GM21528 (cell line): Measurements from ENCODE around the gene MRFAP1L1.

Experiments used
- ATAC-seq: cut with Tn5 transposase; IDR thresholded peaks from one replicate; pipeline ENCODE4 v1.9.1; 2021; ENCODE audit warnings: mild to moderate bottlenecking, moderate library complexity; ENCODE audit not compliant: unreplicated experiment, low FRiP score

MRFAP1L1 gene

DNA sequence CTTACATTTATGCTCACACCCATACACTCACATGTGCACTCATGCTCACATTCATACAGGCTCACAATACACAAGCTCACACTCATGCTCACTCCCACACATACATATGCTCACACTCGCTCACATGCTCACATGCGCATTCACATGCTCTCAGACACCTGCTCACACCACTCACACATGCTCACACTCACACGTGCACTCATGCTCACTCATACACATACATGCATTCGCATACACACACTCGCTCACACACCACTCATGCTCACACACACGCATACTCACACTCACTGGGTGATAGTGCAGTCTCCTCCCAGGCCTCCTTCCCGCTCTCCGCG lies 44.4 kb downstream of the MRFAP1L1 start:
- ATAC-seq = no peak

DNA sequence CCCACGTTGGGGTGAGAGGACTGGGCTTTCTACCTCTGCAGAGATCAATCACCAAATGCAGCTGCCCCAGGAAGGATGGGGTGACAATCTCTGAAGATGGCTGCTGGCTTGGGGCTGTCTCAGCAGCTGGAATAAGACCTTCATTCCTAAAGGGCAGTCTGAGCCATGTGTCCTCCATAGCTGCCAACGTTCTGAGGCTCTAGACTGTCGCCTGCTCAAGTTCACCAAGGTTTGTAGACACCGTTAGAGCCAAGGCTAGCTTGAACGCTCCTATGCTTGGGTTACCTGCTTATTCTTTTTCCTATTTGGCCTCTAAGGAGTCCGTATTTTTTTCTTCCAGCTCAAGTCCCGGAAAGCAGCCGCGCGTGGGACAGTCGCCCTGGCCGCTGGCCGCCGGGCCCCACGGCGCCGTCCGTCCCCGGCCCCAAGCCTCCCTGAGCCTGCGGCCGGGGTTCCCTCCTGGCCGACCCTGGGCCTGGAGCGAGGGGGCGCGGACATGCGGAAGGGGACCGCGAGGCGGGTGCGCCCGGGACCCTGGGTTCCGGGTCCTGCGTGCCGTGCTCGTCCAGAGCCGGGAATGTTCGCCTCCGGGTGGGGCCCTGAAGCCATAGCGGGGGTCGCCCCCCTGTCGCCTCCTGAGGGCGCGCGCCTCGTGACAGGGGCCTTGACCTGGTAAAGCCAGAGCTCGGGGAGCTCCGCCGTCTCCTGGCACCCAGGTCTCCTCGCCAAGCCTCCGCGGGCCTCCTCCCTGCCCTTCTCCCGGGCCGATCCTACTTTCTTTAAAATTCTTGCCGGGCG lies 45.9 kb downstream of the MRFAP1L1 start:
- no peak for ATAC-seq

DNA sequence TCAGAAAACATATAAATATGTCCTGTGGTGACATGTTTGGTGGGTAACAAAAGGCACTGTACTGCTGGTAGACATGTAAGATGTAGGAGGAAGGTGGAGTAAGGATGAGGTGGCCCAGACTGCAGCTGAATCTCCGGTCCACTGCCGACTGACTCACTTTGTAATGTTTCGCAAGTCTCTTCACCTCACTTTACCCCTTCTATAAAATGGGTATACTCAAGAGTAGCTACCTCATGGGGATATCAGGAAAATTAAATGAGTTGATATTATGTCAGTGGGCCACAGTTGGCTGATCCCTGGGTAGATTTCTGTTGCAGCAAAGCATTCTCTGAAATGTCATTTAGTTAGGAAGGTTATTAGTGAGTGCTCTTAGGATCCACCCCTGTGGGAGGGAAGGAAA lies 47.1 kb downstream of the MRFAP1L1 start:
- ATAC-seq = no peak

DNA sequence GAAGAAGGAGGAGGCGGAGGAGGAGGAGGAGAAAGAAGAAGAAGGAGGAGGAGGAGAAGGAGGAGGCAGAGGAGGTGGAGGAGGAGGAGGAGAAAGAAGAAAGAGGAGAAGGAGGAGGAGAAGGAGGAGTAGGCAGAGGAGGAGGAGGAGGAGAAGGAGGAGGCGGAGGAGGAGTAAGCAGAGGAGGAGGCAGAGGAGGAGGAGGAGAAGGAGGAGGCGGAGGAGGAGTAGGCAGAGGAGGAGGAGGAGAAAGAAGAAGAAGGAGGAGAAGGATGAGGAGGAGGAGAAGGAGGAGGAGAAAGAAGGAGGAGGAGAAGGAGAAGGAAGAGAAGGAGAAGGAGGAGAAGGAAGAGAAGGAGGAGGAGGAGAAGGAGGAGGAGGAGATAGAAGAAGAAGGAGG lies 49.2 kb downstream of the MRFAP1L1 start:
- no peak for ATAC-seq

DNA sequence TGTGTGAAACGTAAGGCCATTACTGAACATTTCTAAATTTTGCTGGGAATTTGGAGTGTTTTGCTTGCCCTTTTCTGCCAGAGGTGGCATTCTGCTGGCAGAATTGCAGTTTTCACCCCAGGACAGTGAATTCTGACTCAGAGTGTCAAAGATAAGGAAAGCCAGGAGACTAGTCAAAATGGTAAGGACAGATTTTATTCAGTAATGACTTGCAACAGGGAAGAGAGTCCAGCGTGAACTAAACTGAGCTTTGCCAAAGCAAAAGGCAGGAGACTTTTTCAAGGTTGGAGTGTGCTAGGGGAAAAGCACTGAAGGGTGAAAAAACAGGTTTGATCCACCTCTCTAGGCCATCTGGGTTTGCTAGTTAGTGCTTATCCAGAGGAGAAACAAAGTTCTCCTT lies 49.8 kb downstream of the MRFAP1L1 start:
- ATAC-seq = no peak

DNA sequence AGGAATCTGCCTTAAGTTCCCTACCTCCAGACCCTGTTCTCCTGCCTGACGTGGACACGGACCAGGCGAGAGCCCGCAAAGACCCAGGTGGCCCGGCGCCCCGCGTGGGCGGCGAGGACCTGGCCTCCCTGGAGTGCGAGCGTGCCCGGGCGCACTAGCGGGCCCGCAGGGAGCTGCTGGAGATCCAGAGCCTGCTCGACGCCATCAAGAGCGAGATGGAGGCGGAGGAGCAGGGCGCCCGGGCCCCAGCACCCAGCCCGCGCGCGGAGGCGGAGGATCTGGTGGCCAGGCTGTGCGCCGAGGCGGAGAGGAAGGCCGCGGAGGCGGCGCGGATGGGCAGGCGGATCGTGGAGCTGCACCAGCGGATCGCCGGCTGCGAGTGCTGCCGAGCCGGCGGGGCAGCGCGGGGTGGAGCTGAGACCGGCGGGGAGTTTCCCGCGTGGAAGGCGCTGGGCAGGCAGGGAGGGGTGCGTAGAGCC lies 51.0 kb downstream of the MRFAP1L1 start:
- no peak for ATAC-seq

DNA sequence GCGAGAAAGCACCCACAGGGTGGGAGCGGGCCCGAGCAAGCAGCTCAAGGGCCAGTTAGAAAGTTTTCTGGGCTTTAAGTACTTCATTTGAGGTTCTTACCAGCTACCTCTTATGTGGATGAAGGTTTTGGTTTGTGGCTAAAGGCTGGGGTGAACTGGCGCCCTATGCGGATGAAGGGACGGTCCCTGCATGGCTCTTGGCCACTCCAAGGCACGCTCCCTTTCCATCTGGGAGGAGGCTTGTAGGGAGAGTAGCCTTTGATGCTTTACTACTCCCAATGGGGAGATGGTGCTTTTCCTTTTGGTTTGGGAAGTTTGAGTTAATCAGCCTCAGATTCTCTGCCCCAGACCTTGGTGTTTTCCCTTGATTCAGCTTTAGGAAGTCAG lies 51.5 kb downstream of the MRFAP1L1 start:
- ATAC-seq = no peak
